Progenitor cell of endocrine pancreas (in vitro differentiated cells): Measurements from ENCODE around the gene RNU6-9. TPM values are rescaled to one million over a fixed set of nuclear protein-coding genes. Genes with fewer than 3 reads are reported as not detected.

ENCODE experiments used
- DNase-seq: peaks from one replicate; pipeline ENCODE4 v3.0.0; 2021; ENCODE audit warnings: low spot score; ENCODE audit not compliant: unreplicated experiment
- H3K27ac Mint-ChIP-seq: 2 replicates; pipeline ENCODE4 v1.8.0; 2021; ENCODE audit warnings: mild to moderate bottlenecking, moderate library complexity, mixed read lengths
- H3K27me3 Mint-ChIP-seq: 2 replicates; pipeline ENCODE4 v1.8.0; 2021; ENCODE audit warnings: mixed read lengths
- H3K36me3 Mint-ChIP-seq: 2 replicates; pipeline ENCODE4 v1.8.0; 2022; ENCODE audit warnings: mixed read lengths; ENCODE audit not compliant: insufficient read depth
- H3K4me1 Mint-ChIP-seq: 2 replicates; pipeline ENCODE4 v1.8.0; 2021; ENCODE audit warnings: low read depth, mixed read lengths
- H3K4me3 Mint-ChIP-seq: 2 replicates; pipeline ENCODE4 v1.8.0; 2021; ENCODE audit warnings: low read depth, mild to moderate bottlenecking, moderate library complexity, mixed read lengths
- H3K9me3 Mint-ChIP-seq: 2 replicates; pipeline ENCODE4 v1.8.0; 2021; ENCODE audit warnings: low read depth, mixed read lengths
- total RNA-seq: library from RNA; stranded (reverse); gene quantifications from 2 replicates; pipeline ENCODE4 v1.2.1, GENCODE V29; 2021
- TF ChIP-seq, protein P1 (sequence below): fragments of 200-600 bp; sonication (generic); IDR thresholded peaks from one replicate; pipeline ENCODE4 v1.5.0; 2021; ENCODE audit warnings: antibody characterized with exemption, mild to moderate bottlenecking; ENCODE audit not compliant: unreplicated experiment

The RNU6-9 gene
- total RNA-seq, 1 donor from 2014 or later = not detected

DNA sequence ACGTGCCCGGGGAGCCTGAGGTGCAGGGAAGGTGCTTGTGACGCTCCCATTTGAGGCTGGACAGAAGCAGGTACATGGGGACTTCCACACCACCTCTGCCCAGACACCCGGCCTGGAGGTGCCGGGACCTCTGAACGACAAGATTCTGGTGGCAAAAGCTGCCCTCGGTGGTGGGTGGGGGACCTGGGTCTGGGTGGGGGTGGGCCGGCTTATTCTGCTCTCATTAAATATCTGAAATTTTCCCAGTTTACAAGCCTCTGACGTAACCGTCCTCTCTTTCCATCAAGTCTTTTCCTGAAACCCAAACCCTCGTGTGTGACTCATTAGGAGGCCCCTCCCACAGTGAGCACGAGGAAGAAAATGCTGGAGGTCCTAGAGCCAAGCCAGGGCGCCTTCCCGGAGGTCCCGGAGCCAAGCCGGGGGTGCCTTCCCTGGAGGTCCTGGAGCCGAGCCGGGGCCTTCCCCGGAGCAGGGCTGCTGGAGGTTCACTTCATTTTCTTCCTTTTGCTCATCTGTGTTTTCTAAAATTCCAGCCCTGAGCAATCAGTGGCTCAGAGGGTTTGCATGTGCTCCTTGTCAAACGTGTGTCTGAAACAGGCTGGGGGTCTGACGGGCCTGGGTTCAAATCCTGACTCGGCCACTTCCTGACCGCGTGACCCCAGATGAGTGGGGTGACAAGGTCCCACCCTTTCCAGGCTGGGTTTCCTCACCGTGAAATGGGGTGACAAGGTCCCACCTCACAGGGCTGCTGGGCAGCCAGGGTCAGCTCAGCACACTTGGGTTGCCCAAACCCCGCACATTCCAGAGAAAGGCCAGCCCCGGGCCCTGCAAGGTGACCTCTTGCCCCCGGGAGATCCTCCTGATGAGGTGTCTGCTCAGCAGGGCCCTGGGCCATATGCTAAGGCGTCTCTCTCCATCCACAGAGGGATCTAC is 23.8 kb upstream of the RNU6-9 start:
- no peaks in the 10 kb centered on the region for H3K9me3 Mint-ChIP-seq
- no peak overlapping the region for H3K27ac Mint-ChIP-seq
- TF ChIP-seq, protein P1, sequence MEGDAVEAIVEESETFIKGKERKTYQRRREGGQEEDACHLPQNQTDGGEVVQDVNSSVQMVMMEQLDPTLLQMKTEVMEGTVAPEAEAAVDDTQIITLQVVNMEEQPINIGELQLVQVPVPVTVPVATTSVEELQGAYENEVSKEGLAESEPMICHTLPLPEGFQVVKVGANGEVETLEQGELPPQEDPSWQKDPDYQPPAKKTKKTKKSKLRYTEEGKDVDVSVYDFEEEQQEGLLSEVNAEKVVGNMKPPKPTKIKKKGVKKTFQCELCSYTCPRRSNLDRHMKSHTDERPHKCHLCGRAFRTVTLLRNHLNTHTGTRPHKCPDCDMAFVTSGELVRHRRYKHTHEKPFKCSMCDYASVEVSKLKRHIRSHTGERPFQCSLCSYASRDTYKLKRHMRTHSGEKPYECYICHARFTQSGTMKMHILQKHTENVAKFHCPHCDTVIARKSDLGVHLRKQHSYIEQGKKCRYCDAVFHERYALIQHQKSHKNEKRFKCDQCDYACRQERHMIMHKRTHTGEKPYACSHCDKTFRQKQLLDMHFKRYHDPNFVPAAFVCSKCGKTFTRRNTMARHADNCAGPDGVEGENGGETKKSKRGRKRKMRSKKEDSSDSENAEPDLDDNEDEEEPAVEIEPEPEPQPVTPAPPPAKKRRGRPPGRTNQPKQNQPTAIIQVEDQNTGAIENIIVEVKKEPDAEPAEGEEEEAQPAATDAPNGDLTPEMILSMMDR = no peak
- H3K27me3 Mint-ChIP-seq = no peaks in the 10 kb centered on the region
- no peak for DNase-seq
- H3K4me3 Mint-ChIP-seq = no peak overlapping the region
- H3K4me1 Mint-ChIP-seq = peaks cover 1% of the 10 kb centered on the region
- peaks cover 18% of the 10 kb centered on the region for H3K36me3 Mint-ChIP-seq

DNA sequence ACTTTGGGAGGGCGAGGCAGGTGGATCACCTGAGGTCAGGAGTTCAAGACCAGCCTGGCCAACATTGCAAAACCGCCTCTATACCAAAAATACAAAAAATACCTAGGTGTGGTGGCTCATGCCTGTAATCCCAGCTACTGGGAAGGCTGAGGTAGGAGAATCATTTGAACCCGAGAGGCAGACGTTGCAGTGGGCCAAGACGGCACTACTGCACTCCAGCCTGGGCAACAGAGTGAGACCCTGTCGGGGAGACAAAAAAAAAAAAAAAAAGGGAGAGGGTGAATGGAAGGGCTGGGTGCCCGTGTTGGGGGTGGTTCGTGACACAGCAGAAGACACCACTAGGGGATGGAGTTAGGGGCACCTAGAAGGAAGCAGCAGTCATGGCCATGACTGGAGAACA is 23.0 kb upstream of the RNU6-9 start:
- DNase-seq = no peak
- Mint-ChIP-seq H3K9me3 (no peaks in the 10 kb centered on the region), H3K27me3 (no peaks in the 10 kb centered on the region), H3K36me3 (peaks cover 15% of the 10 kb centered on the region), H3K4me1 (peaks cover 1% of the 10 kb centered on the region), H3K27ac (no peak overlapping the region), H3K4me3 (no peak overlapping the region)
- TF ChIP-seq, protein P1 = no peak

DNA sequence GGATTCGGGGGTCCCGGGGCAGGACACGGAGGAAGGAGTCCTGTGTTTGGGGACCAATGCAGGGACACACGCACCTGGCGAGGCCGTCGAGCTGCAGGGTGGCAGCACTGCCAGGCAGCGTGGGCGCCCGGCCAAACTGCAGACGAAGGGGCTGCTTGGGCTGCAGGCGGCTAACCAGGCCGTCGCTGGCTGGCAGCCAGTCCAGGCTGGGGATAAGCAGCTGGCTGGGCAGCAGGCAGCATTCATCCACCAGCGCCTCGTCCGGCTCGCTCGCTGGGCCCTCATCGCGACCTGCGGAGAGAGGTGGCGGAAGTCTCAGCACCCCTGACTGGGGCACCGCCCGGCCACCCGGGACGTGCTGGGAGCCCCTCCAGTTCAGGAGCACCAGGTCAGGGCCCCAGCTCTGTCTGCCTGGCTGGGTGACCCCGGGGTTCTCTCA is 22.3 kb upstream of the RNU6-9 start:
- Mint-ChIP-seq H3K27ac (no peak overlapping the region), H3K36me3 (peaks cover 14% of the 10 kb centered on the region), H3K4me1 (peaks cover 1% of the 10 kb centered on the region), H3K27me3 (no peaks in the 10 kb centered on the region), H3K4me3 (no peak overlapping the region), H3K9me3 (no peaks in the 10 kb centered on the region)
- TF ChIP-seq, protein P1 = no peak
- DNase-seq = no peak

DNA sequence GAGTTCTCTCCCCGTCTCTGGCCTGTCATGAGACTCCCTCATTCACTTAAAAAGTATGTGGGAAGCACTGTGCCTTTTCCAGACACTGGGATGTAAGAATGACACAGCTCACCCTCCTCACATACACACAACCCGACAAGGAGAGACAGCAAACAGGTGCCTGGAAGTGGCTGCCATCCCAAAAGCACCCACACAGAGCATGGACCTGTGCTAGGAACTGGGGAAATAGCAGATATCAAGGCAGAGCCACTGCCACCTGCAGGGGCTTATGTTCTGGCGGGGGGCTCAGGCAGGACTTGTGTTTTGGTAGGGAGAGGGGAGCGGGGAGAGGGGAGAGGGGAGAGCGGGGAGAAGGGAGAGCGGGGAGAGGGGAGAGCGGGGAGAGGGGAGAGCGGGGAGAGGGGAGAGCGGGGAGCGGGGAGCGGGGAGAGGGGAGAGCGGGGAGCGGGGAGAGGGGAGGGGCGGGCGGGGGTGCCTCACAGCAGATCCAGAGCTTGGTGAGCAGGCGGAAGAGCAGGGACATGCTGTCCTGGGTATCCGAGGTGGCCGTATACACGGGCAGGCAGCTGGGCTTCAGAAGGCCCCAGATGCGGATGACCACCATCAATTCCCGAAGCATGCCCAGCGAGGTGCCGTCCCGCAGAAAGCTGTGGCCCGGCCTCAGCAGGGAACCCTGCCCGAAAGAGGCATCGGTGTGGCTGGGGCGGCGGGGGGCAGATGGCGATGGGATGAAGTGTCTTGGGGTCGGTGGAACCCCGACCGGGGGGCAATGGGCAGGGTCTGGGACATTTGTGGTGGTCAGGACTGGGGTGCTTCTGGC is 21.6 kb upstream of the RNU6-9 start:
- no peak for DNase-seq
- Mint-ChIP-seq H3K4me3 (no peak overlapping the region), H3K4me1 (peaks cover 1% of the 10 kb centered on the region), H3K36me3 (peaks cover 15% of the 10 kb centered on the region), H3K9me3 (no peaks in the 10 kb centered on the region), H3K27me3 (no peaks in the 10 kb centered on the region), H3K27ac (peak overlapping the region; percentile 77)
- TF ChIP-seq, protein P1 = no peak

DNA sequence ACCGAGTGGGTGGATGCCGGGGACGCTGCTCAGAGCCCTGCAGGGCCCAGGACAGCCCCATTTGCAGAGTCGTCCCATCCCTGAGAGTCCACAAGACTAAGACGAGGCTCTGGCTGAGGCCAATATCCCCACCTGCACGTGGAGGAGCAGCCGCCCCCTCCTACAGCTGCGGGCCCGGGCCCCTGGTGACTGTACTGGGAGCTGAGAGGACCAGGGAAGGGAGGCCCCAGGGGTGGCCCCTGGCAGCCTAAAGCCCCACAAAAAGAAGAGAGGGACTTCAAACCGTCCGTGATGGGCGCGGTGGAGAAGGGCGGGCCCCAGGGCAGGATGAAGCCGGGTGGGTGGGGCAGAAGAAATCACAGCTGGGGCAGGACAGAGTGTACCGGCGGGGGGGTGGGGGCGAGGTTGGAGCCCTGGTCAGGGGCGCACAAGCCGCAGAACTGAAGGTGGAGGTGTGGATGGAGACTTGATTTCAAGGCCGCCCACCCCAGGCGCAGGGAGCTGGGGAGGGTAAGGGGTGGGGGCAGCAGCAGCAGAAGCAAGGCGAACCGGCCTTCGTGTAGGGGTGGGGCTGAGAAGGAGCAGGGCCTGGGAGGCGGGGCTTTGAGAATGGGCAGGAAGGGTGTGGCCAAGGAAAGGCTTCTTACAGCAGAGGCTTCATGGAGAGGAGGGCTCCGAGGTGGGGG is 20.9 kb upstream of the RNU6-9 start:
- Mint-ChIP-seq H3K4me1 (peaks cover 1% of the 10 kb centered on the region), H3K9me3 (no peaks in the 10 kb centered on the region), H3K27me3 (no peaks in the 10 kb centered on the region), H3K4me3 (no peak overlapping the region), H3K36me3 (peaks cover 14% of the 10 kb centered on the region), H3K27ac (peak overlapping the region; percentile 41)
- DNase-seq = no peak
- TF ChIP-seq, protein P1 = no peak
